ENCODE data around the gene ATP2C2.

ATP2C2 gene

GRCh38 chr16:84483882-84484565 is 115.7 kb downstream of the ATP2C2 start:
- no peaks in the 10 kb centered on the region for H3K27me3 ChIP-seq (ENCODE audit: low read length)
- no peaks in the 10 kb centered on the region for H3F3A ChIP-seq (ENCODE audit: insufficient read depth)
- no peaks in the 10 kb centered on the region for H3K9me2 ChIP-seq (replicated peaks; ENCODE audit: insufficient read depth, low read length)
- TF ChIP-seq EZH2phosphoT487 (conservative IDR thresholded peaks at IDR 0.05; ENCODE audit: low read length) (no peak), CTCF (IDR thresholded peaks at IDR 0.05; ENCODE audit: insufficient read depth, low read length, poor library complexity, severe bottlenecking) (no peak)
- no peaks in the 10 kb centered on the region for H3K36me3 ChIP-seq (ENCODE audit: low read length)
- H3K27ac ChIP-seq (ENCODE audit: low read depth, low read length): no peak overlapping the region
- no peak overlapping the region for H3K9ac ChIP-seq (ENCODE audit: low read length)
- H3K79me2 ChIP-seq (ENCODE audit: insufficient read depth, low read length): no peaks in the 10 kb centered on the region
- no peak overlapping the region for H3K4me2 ChIP-seq (ENCODE audit: low read depth, low read length, poor library complexity, severe bottlenecking)
- H2AFZ ChIP-seq (ENCODE audit: low read depth, low read length, severe bottlenecking): no peak overlapping the region
- no peaks in the 10 kb centered on the region for H3K9me3 ChIP-seq (ENCODE audit: insufficient read depth, low read length)
- H3K4me3 ChIP-seq (ENCODE audit: insufficient read depth, low read length, poor library complexity, severe bottlenecking): no peak overlapping the region
- no peaks in the 10 kb centered on the region for H4K20me1 ChIP-seq (ENCODE audit: low read depth, low read length)

DNA sequence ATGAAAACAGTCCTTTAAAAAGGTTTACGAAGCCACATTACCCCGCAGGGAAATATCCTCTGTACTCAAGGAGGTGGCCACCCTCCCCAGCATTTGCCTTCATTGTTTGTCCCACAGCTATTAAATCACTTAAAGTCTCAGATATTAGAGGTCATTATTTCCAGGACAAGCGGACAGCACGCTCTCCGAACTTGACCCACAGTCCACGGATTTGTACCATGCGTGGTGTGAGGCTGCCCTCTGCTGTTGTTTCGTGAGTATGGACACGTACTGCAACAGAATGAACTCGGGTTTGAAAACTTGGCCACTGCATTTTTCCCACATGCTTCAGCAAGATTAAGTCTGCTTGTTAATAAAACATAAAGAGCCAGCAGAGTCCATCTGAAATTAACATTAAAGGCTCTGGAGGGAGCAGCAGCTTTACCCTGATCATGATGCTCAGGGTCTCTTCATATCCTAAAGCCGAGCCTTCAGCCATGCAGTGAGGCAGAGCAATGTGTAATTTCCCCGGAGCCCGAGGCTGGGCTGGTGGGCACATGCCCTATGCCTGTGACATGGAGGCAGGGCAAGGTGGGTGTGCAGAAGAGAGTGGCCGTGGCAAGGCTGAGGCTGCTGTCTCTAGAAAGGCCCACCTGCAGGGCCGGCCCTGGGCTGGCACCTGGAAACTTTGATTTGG is 116.4 kb downstream of the ATP2C2 start:
- Histone ChIP-seq H3K9me2 (replicated peaks; ENCODE audit: insufficient read depth, low read length) (no peaks in the 10 kb centered on the region), H3K9ac (ENCODE audit: low read length) (no peak overlapping the region), H4K20me1 (ENCODE audit: low read depth, low read length) (no peaks in the 10 kb centered on the region), H3K36me3 (ENCODE audit: low read length) (no peaks in the 10 kb centered on the region), H3K79me2 (ENCODE audit: insufficient read depth, low read length) (no peaks in the 10 kb centered on the region), H3F3A (ENCODE audit: insufficient read depth) (no peaks in the 10 kb centered on the region), H3K27ac (ENCODE audit: low read depth, low read length) (no peak overlapping the region), H3K27me3 (ENCODE audit: low read length) (no peaks in the 10 kb centered on the region), H2AFZ (ENCODE audit: low read depth, low read length, severe bottlenecking) (no peak overlapping the region), H3K4me2 (ENCODE audit: low read depth, low read length, poor library complexity, severe bottlenecking) (no peak overlapping the region), H3K9me3 (ENCODE audit: insufficient read depth, low read length) (no peaks in the 10 kb centered on the region), H3K4me3 (ENCODE audit: insufficient read depth, low read length, poor library complexity, severe bottlenecking) (no peak overlapping the region)
- TF ChIP-seq CTCF (IDR thresholded peaks at IDR 0.05; ENCODE audit: insufficient read depth, low read length, poor library complexity, severe bottlenecking) (peak; percentile 50), EZH2phosphoT487 (conservative IDR thresholded peaks at IDR 0.05; ENCODE audit: low read length) (no peak)

- no peaks in the 10 kb centered on the region for H3K79me2 ChIP-seq (ENCODE audit: insufficient read depth, low read length)
- H3K9ac ChIP-seq (ENCODE audit: low read length): no peak overlapping the region
- H2AFZ ChIP-seq (ENCODE audit: low read depth, low read length, severe bottlenecking): no peak overlapping the region
- H3K36me3 ChIP-seq (ENCODE audit: low read length): no peaks in the 10 kb centered on the region
- no peak for TF ChIP-seq EZH2phosphoT487 (conservative IDR thresholded peaks at IDR 0.05; ENCODE audit: low read length)
- TF ChIP-seq CTCF (IDR thresholded peaks at IDR 0.05; ENCODE audit: insufficient read depth, low read length, poor library complexity, severe bottlenecking): no peak
- H3F3A ChIP-seq (ENCODE audit: insufficient read depth): no peaks in the 10 kb centered on the region
- no peaks in the 10 kb centered on the region for H3K9me2 ChIP-seq (replicated peaks; ENCODE audit: insufficient read depth, low read length)
- no peaks in the 10 kb centered on the region for H3K9me3 ChIP-seq (ENCODE audit: insufficient read depth, low read length)
- H3K27ac ChIP-seq (ENCODE audit: low read depth, low read length): no peak overlapping the region
- H3K4me2 ChIP-seq (ENCODE audit: low read depth, low read length, poor library complexity, severe bottlenecking): no peak overlapping the region
- H3K4me3 ChIP-seq (ENCODE audit: insufficient read depth, low read length, poor library complexity, severe bottlenecking): no peak overlapping the region
- no peaks in the 10 kb centered on the region for H4K20me1 ChIP-seq (ENCODE audit: low read depth, low read length)
- H3K27me3 ChIP-seq (ENCODE audit: low read length): no peaks in the 10 kb centered on the region
These were observed 117.1 kb downstream of the ATP2C2 start for GRCh38 chr16:84485255-84486010.

Data from SU-DHL-6 (cell line).